A549 (cell line): ENCODE results near the gene KRTAP2-4.

Experiments used
- CTCF ChIP-seq: fragments of >200 bp; sonication (Bioruptor Twin); formaldehyde crosslinking; IDR thresholded peaks from 3 replicates; pipeline ENCODE4 v1.5.1; 2016
- ELK1 ChIP-seq: fragments of 150-350 bp; IDR thresholded peaks from 2 replicates; pipeline ENCODE4 v1.6.1; 2014; ENCODE audit warnings: low read depth, mild to moderate bottlenecking, low read length
- EP300 ChIP-seq, 2 experiments: fragments of >200 bp; sonication (Bioruptor Twin); formaldehyde crosslinking; IDR thresholded peaks; 2 replicates in 1 of 2; 3 replicates in 1 of 2; pipeline ENCODE4 v1.6.1; 2016 to 2017
- HDAC2 ChIP-seq: fragments of 200-600 bp; sonication (generic); IDR thresholded peaks from 2 replicates; pipeline ENCODE4 v1.6.1; 2016
- HMGXB4 ChIP-seq: fragments of 250-450 bp; sonication (Bioruptor Pico); IDR thresholded peaks from 2 replicates; pipeline ENCODE4 v1.5.0; 2021; ENCODE audit warnings: mild to moderate bottlenecking, moderate library complexity, borderline replicate concordance
- JUNB ChIP-seq: fragments of >200 bp; sonication (Bioruptor Twin); formaldehyde crosslinking; IDR thresholded peaks from 2 replicates; pipeline ENCODE4 v1.6.1; 2016
- KDM5A ChIP-seq: fragments of 200-600 bp; sonication (generic); IDR thresholded peaks from 2 replicates; pipeline ENCODE4 v1.6.1; 2016; ENCODE audit warnings: antibody characterized with exemption, mild to moderate bottlenecking
- MAX ChIP-seq: IDR thresholded peaks from 2 replicates; pipeline ENCODE4 v1.6.1; 2012
- PBX3 ChIP-seq: IDR thresholded peaks from 2 replicates; pipeline ENCODE4 v1.6.1; 2012
- PHF8 ChIP-seq: fragments of 200-600 bp; sonication (generic); IDR thresholded peaks from 2 replicates; pipeline ENCODE4 v1.6.1; 2016; ENCODE audit warnings: low read depth, mild to moderate bottlenecking, antibody characterized with exemption, moderate library complexity, borderline replicate concordance
- POLR2A ChIP-seq: IDR thresholded peaks from 2 replicates; pipeline ENCODE4 v1.6.1; 2012; ENCODE audit warnings: mild to moderate bottlenecking, low read length
- RARB ChIP-seq: fragments of 250-450 bp; sonication (Bioruptor Pico); IDR thresholded peaks from 2 replicates; pipeline ENCODE4 v1.8.0; 2021; ENCODE audit warnings: mild to moderate bottlenecking, moderate library complexity
- ZFP36 ChIP-seq: fragments of 450-650 bp; IDR thresholded peaks from 2 replicates; pipeline ENCODE4 v1.6.1; 2014; ENCODE audit warnings: borderline replicate concordance; ENCODE audit not compliant: partially characterized antibody
- ZNF302 ChIP-seq: fragments of 250-450 bp; sonication (Bioruptor Pico); IDR thresholded peaks from 2 replicates; pipeline ENCODE4 v1.9.0; 2021; ENCODE audit warnings: inconsistent platforms, mild to moderate bottlenecking, moderate library complexity

GRCh38 chr17:41048441-41048840 lies 17.2 kb downstream of the KRTAP2-4 start:
- TF ChIP-seq KDM5A (no peak), PBX3 (no peak), CTCF (no peak), MAX (no peak), ZFP36 (no peak), POLR2A (no peak), EP300 (IDR thresholded peaks at IDR 0.05) (no peak), RARB (CRISPR knock-in tag) (no peak), HMGXB4 (no peak), PHF8 (no peak), ELK1 (no peak), HDAC2 (no peak), JUNB (no peak), ZNF302 (no peak)
